ENCODE measurements around the gene CYP3A7.
"Not testable (repeated sequence)": the region's sequence is repeated elsewhere in the genome, so short reads cannot be mapped to it uniquely, and the experiment has no call there.

The CYP3A7 gene

DNA sequence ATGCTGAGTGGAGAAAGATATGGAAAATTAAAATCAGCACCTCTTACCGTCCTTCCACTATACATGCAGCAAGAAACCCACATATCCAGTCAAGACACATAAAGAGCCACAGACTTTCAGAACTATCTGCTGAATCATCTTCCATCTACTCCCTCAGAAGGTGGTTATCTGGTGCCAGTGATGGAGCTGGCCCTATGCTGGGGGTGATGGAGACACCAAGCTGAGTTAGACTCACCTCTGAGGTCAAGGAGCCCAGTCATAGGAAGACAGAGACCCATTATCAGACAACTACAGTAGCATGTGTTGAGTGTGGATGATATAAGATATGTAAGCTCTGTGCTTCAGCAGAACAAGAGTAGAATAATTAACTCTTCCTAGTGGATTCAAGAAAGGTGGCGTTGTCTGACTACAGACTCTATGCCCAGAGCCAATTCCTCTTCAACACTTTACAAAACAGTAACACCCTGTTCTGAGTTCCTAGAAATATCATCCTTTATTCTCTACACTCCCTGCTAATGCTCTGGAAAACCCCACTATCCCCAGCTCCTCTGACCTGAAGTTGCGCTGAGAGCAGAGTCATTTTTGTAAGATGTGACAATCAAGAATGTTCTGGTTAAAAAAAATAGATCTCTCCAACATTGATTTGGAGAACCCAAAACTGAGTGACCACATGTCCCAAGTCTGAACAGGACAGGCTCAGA lies 69.5 kb downstream of the CYP3A7 start:
- no peak for DNase-seq

DNA sequence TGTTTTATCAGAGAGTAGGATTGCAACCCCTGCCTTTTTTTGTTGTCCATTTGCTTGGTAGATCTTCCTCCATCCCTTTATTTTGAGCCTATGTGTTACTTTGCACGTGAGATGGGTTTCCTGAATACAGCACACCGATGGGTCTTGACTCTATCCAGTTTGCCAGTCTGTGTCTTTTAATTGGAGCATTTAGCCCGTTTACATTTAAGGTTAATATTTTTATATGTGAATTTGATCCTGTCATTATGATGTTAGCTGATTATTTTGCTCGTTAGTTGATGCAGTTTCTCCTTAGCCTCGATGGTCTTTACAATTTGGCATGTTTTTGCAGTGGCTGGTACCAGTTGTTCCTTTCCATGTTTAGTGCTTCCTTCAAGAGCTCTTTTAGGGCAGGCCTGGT lies 77.1 kb downstream of the CYP3A7 start:
- DNase-seq = not testable (repeated sequence)

Measured in NCI-H1436 treated with DMSO at 0.1 percent for 48 hours (cell line).